HG03135 (cell line): ENCODE measurements around the gene NOPCHAP1.
"Not testable (repeated sequence)": the region's sequence is repeated elsewhere in the genome, so short reads cannot be mapped to it uniquely, and the experiment has no call there.

Experiments
- ATAC-seq: cut with Tn5 transposase; IDR thresholded peaks from one replicate; pipeline ENCODE4 v1.9.1; 2021; ENCODE audit warnings: mild to moderate bottlenecking, moderate library complexity; ENCODE audit not compliant: unreplicated experiment

Gene NOPCHAP1, protein sequence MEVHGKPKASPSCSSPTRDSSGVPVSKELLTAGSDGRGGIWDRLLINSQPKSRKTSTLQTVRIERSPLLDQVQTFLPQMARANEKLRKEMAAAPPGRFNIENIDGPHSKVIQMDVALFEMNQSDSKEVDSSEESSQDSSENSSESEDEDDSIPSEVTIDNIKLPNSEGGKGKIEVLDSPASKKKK

DNA sequence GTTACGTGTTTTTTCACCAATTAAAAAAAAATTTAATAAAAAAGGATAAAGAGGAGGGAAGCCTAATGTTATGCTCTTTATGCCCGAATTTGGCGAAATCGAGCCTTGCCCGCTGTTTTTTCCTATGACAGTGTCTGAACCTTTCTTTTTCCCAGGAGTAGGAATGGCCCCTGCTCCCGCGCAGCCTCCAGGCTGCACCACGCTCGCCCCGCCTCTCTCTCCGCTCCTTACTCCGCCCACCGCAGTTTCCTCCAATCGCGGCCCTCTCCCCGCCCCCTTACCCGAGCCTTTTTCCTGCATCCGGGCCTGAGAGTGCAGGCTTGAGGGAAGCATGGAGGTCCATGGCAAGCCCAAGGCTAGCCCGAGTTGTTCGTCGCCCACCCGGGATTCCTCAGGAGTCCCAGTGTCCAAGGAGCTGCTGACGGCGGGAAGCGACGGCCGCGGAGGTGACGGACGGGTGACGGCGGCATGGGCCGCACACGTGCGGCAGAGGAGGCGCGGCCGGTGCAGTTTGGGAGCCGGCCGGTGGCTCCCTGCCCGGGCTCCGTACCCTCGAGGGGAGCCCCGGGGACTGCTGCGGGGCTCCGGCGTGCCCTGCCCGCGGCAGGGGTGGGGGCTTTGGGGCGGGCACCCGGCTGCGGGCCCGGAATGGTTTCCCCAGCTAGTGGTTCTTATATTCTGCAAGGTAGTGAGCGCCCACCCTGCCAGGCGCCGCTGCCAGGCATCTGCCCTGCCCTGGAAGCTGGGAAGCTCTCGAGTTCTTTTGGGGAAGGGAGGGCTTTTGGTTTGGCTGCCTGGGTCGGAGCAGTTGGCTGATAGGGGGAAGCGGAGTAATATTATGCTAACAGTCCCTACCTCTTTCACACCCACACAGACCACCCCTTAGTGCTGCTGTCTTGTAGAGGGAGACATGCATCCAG lies at the start of gene NOPCHAP1:
Gene NOPCHAP1 (plus strand): TSS at position 295 of the 920 bp plus-strand sequence. CDS start 37 bp downstream, at position 332.
- peak; percentile 89 for ATAC-seq

DNA sequence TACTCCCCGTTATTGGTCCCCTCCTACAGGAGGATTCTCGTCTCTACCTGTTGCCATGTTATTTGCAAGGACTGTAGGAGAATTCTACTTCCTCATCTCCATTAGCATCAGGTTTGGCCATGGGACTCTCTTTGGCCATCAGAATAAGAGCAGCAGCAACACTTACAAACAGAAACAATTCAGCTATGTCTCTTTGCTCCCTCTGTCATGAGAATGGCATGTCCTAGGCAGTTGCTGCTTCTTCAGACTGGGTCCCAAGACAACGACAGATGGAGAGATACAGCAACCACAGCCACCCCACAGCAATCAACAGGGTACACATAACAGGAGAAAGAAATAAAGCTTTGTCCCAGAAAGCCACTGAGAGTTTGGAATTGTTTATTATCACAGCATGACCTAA lies 47.7 kb upstream of the NOPCHAP1 start:
- ATAC-seq = no peak

DNA sequence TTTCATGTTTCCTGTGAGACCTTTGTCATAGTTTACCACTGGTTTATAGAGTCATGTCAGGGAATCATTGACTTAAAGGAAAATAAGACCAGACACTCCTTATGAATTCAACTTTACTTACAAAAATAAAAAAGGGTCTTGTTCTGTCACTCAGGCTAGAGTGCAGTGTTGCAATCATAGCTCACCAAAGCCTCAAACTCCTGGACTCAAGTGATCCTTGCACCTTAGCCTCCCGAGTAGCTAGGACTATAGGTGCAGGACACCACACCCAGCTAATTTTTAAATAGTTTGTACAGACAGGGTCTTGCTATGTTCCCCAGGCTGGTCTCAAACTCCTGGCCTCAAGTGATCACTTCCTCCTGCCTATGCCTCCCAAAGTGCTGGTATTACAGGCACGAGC lies 47.0 kb upstream of the NOPCHAP1 start:
- ATAC-seq = no peak

- no peak for ATAC-seq
These were observed 44.7 kb upstream of the NOPCHAP1 start for GRCh38 chr12:104941454-104941853.

DNA sequence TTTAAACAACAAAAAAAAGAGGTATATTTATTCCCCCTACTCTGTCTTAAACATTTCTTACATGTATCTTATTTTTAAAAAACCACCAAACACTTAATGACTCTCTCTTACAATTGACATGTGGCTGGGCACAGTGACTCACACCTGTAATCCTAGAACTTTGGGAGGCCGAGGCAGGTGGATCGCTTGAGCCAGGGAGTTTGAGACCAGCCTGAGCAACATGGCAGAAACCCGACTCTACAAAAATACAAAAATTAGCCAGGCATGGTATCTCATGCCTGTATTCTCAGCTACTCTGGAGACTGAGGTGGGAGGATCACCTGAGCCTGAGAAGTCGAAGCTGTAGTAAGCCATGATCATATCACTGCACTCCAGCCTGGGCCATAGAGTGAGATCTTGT lies 44.0 kb upstream of the NOPCHAP1 start:
- ATAC-seq = no peak

GRCh38 chr12:104943401-104943800 lies 42.7 kb upstream of the NOPCHAP1 start:
- ATAC-seq = not testable (repeated sequence)

GRCh38 chr12:104944252-104944651 lies 41.9 kb upstream of the NOPCHAP1 start:
- ATAC-seq = no peak

DNA sequence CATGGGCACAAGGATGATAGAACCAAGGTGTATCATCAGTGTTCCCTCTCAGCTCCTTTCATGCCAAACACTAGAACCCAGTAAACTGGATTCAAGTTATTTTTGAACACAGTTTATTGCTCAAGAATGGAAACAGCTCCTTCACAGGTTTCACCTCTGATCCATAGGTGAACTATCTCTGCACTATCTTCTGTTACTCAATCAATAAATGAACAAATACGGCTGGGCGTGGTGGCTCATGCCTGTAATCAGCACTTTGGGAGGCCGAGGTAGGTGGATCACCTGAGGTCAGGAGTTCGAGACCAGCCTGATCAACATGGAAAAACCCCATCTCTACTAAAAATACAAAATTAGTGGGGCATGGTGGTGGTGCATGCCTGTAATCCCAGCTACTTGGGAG lies 37.4 kb upstream of the NOPCHAP1 start:
- ATAC-seq = not testable (repeated sequence)

DNA sequence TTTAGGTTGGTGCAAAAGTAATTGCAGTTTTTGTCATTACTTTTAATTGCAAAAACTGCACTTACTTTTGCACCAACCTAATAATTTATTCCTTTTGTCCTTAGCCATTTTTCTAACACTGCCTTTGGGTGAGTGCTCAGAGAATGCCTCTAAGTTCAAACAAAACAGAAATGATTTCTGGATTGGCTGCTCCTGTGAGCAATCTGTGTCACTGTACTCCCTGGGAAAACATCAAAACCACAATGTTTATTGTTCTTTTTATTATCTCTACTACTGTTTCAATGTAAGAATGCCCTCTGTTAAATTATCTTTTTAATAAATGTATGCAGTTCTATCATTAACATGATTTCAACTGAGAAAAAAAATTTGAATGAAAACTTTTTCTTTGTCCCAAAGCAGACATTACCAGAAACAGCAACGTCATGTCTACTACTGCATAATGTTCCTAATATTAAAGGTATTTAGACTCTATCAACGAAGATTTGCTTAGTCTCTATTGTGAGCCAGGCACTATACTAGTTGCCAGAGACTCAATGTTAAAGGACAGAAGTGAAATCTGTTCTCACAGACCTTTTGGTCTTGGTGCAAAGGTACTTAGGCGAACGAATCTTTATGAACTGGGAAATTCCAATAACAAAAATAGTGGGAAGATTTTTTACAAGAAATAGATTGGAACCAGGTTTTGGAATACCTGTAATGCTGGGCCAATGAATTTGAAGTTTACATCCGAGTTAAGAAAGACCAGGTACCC lies 34.2 kb upstream of the NOPCHAP1 start:
- no peak for ATAC-seq

DNA sequence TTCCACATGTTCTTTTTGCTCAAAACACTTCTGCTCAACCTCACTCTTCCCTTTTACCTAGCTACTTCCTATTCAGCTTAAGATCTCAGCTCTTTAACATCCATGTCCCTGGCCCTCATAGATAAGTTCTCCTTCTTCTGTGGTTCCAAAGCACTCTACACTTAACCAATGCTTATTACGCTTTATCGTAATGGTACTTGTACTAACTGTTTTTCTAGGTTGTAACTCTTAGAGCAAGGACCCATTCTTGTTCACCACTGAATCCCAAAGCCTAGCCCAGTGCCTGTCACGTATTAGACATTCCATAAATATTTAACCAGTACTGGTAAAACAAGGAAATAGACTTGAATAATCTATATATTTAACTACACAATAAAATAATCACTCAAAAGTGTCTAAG lies 33.3 kb upstream of the NOPCHAP1 start:
- no peak for ATAC-seq

DNA sequence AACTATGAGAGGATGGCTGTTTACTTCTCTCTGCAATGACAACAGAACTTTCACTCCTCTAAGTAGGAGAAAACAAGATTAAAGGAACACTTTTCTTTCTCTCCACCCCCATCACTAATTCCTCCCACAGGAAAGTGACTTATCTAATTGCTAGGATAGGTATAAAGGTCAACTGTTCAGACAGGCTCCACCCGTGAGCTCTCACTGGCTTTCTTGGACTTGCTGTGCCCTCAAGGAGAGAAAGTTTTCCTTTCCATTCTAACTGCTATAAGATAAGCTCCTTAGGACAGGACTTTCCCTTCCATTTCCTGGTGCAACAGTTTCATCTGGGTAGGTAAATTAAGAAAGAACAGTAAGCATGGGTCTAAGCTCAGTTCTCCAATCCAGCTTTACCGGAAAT lies 32.8 kb upstream of the NOPCHAP1 start:
- no peak for ATAC-seq

- ATAC-seq = no peak
These were observed 30.4 kb upstream of the NOPCHAP1 start for GRCh38 chr12:104955703-104956102.

DNA sequence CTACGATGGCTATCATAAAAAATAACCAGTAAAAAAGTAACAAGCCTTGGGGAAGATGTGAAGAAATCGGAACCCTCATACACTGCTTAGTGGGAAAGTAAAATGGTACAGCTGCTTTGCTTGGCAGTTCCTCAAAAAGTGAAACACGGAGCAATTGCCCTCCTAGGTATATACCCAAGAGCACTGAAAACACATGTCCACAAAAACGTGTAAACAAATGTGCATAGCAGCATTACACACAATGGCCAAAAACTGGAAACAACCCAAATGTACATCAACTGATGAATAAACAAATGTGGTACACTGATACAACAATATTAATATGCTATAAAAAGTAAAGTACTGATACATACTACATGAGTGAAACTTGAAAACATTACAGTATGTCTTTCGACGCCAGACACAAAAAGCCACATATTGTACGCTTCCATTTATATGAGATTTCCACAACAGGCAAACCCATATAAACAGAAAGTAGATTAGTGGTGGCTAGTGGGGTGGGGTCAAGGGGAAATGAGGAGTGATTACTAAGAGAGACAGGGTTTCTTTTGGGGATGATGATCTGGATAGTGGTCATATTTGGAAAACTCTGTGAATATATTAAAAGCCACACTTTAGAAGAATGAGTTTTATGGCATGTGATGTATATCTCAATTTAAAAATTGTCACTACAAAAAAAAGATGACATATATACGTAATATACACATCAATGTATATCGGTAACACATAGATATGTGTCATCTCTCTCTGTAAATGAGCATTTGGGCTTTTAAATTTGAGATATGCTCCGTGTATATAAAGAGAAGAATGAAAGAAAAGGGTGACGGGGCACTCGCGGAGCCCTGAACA lies 29.0 kb upstream of the NOPCHAP1 start:
- ATAC-seq = no peak

DNA sequence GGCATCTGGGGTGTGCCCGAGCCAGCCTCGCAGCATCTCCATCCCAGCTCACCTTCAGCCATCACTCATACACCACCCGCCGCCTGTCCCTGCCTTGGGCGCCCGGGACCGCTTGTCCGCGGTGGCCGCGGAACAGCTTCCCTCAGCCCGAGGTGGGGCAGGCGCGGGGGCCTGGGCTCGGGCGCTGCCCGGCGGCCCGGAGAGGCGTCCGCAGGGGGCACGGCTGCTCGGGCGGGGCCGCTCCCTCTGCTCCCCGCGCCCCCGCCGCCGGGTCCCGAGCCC lies 28.5 kb upstream of the NOPCHAP1 start:
- peak; percentile 31 for ATAC-seq

GRCh38 chr12:104958001-104958804 lies 27.9 kb upstream of the NOPCHAP1 start, which contains the start of gene SLC41A2:
Gene SLC41A2 (minus strand): TSS chr12:104958290. CDS start chr12:104928527, 29,763 bp downstream.
- ATAC-seq = peak; percentile 77

DNA sequence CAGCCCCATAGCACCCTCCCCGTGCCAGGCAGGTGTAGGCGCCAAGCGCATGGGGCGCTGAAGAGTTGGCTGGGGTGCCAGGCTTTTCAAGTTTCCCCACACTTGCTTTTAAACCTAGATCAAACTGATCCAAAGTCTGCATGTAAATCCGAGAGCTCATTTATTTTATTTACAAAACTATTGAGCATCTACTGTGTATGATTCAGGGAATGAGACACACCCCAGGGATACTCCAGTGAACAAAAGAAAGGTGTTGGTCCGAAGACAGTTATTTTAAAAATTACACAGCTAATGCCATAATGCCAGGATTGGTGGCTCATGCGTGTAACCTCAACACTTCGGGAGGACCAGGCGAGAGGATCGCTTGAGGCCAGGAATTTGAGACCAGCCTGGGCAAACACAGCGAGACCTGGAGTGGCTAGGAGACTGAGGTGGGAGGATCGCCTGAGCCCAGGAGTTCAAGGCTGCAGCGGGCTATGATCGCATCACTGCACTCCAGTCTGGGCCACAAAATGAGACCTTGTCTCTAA lies 27.2 kb upstream of the NOPCHAP1 start:
- no peak for ATAC-seq

- ATAC-seq = no peak
These were observed 26.7 kb upstream of the NOPCHAP1 start for GRCh38 chr12:104959335-104959841.

DNA sequence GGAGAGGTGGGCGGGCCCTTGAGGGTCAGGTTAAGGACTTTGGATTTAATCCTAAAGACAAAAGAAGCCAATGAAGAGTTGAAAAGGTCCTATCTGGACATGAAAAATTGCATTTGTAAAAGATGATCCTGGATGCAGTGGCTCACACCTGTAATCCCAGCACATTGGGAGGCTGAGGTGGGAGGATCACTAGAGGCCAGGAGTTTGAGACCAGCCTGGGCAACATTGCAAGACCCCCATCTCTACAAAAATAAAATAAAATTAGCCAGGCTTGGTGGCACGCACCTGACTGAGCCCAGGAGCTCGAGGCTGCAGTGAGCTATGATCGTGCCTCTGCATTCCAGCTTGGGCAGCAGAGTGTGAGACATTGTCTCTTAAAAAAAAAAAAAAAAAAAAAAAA lies 25.7 kb upstream of the NOPCHAP1 start:
- no peak for ATAC-seq

- no peak for ATAC-seq
These were observed 22.4 kb upstream of the NOPCHAP1 start for GRCh38 chr12:104963757-104964156.
